Mesothelial cell of epicardium (in vitro differentiated cells): ENCODE results near the gene CNTN4. TPM values are rescaled to one million over a fixed set of nuclear protein-coding genes. Genes with fewer than 3 reads are reported as not detected.

ENCODE experiments used
- DNase-seq, 2 experiments: peaks; one replicate each; pipeline ENCODE4 v3.0.0; 2021; ENCODE audit warnings: low spot score in 2 of 2; ENCODE audit not compliant: unreplicated experiment in 2 of 2
- H3K27ac Mint-ChIP-seq: 2 replicates; pipeline ENCODE4 v1.8.0; 2021; ENCODE audit warnings: mixed read lengths
- H3K27me3 Mint-ChIP-seq: 2 replicates; pipeline ENCODE4 v1.8.0; 2021; ENCODE audit warnings: low read depth, mixed read lengths
- H3K36me3 Mint-ChIP-seq: 2 replicates; pipeline ENCODE4 v1.8.0; 2021; ENCODE audit warnings: mixed read lengths
- H3K4me1 Mint-ChIP-seq: 2 replicates; pipeline ENCODE4 v1.8.0; 2021; ENCODE audit warnings: mixed read lengths
- H3K4me3 Mint-ChIP-seq: 2 replicates; pipeline ENCODE4 v1.8.0; 2021; ENCODE audit warnings: mild to moderate bottlenecking, moderate library complexity, mixed read lengths
- H3K9me3 Mint-ChIP-seq: 2 replicates; pipeline ENCODE4 v1.8.0; 2021; ENCODE audit warnings: mixed read lengths
- CTCF ChIP-seq: fragments of 200-600 bp; sonication (generic); IDR thresholded peaks from one replicate; pipeline ENCODE4 v1.5.0; 2021; ENCODE audit warnings: antibody characterized with exemption; ENCODE audit not compliant: unreplicated experiment
- total RNA-seq: library from RNA; stranded (reverse); gene quantifications from 3 replicates; pipeline ENCODE4 v1.2.1, GENCODE V29; 2021

Gene CNTN4
- total RNA-seq, 1 donor from 2014 or later, result 68.9 TPM

- H3K27me3 Mint-ChIP-seq, result no peaks in the 10 kb centered on the region
- H3K4me1 Mint-ChIP-seq, result peaks cover 78% of the 10 kb centered on the region
- no peaks in the 10 kb centered on the region for H3K36me3 Mint-ChIP-seq
- no peaks in the 10 kb centered on the region for H3K9me3 Mint-ChIP-seq
- TF ChIP-seq CTCF, result no peak
- H3K27ac Mint-ChIP-seq, result peak overlapping the region; percentile 81
- no peak for DNase-seq
- H3K4me3 Mint-ChIP-seq, result no peak overlapping the region
Observed at GRCh38 chr3:2656806-2657777, 558.4 kb downstream of the CNTN4 start.

GRCh38 chr3:2657971-2658370 lies 559.3 kb downstream of the CNTN4 start:
- Mint-ChIP-seq H3K9me3 (no peaks in the 10 kb centered on the region), H3K4me1 (peaks cover 71% of the 10 kb centered on the region), H3K27me3 (no peaks in the 10 kb centered on the region), H3K36me3 (no peaks in the 10 kb centered on the region), H3K4me3 (no peak overlapping the region), H3K27ac (no peak overlapping the region)
- no peak for TF ChIP-seq CTCF
- no peak for DNase-seq

GRCh38 chr3:2659896-2660295 lies 561.2 kb downstream of the CNTN4 start:
- DNase-seq, result no peak
- TF ChIP-seq CTCF, result no peak
- H3K27ac Mint-ChIP-seq, result peak overlapping the region; percentile 58
- H3K9me3 Mint-ChIP-seq, result no peaks in the 10 kb centered on the region
- H3K27me3 Mint-ChIP-seq, result no peaks in the 10 kb centered on the region
- H3K4me1 Mint-ChIP-seq, result peaks cover 61% of the 10 kb centered on the region
- H3K36me3 Mint-ChIP-seq, result no peaks in the 10 kb centered on the region
- H3K4me3 Mint-ChIP-seq, result no peak overlapping the region

GRCh38 chr3:2661078-2661477 lies 562.4 kb downstream of the CNTN4 start:
- H3K4me1 Mint-ChIP-seq, result peaks cover 50% of the 10 kb centered on the region
- DNase-seq, result no peak
- no peaks in the 10 kb centered on the region for H3K36me3 Mint-ChIP-seq
- H3K27me3 Mint-ChIP-seq, result no peaks in the 10 kb centered on the region
- TF ChIP-seq CTCF, result no peak
- H3K9me3 Mint-ChIP-seq, result no peaks in the 10 kb centered on the region
- peak overlapping the region; percentile 60 for H3K27ac Mint-ChIP-seq
- no peak overlapping the region for H3K4me3 Mint-ChIP-seq

- no peak for DNase-seq
- no peak for TF ChIP-seq CTCF
- Mint-ChIP-seq H3K9me3 (peaks cover 4% of the 10 kb centered on the region), H3K27ac (no peak overlapping the region), H3K36me3 (no peaks in the 10 kb centered on the region), H3K27me3 (no peaks in the 10 kb centered on the region), H3K4me1 (peaks cover 6% of the 10 kb centered on the region), H3K4me3 (no peak overlapping the region)
Observed at GRCh38 chr3:2677501-2677900, 578.8 kb downstream of the CNTN4 start.
